ENCODE measurements around the gene MYOF. TPM values are rescaled to one million over a fixed set of nuclear protein-coding genes. Genes with fewer than 3 reads are reported as not detected.

Gene MYOF
- total and polyA plus RNA-seq, 9 of the 15 experiments (the other 6 are each of a cell fraction or from before 2014, with no cell fraction given), result 0.06 to 0.27 TPM; not detected in 7

DNA sequence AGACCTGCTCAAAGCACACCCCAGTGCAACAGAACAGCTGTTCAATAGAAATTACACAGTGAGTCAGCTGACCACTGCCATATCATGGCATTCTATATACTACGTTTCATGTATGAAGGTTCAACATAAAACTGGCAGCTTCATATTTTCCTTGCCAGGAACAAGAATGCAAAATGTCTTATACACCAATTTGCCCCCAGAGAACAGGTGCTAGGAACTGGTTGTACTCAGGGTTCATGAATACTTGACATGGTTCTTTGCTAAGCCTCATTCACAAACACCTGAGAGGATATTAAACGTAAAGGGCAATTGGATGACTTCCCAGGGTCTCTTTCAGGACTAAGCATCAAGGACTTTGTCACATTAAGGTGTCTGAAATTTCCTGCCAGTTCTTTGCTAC, 6.9 kb downstream of the MYOF start:
- in situ Hi-C loops (cut with MboI), result no loop called here
- H3K9ac ChIP-seq (ENCODE audit: insufficient read depth in 1 of 2, low read depth in 2 of 2, low read length in 2 of 2), result no peak overlapping the region
- H3K9me1 ChIP-seq (ENCODE audit: control insufficient read depth, insufficient read depth, low read length), result no peaks in the 10 kb centered on the region
- no peak overlapping the region for H3K4me2 ChIP-seq (ENCODE audit: insufficient read depth, low read length)
- no peak for FAIRE-seq
- H4K20me1 ChIP-seq (replicated peaks; ENCODE audit: control insufficient read depth, insufficient read depth, low read length), result no peaks in the 10 kb centered on the region
- H3K4me3 ChIP-seq, result no peak overlapping the region
- H3K27ac ChIP-seq (ENCODE audit: extremely low read depth, low read depth, low read length), result no peak overlapping the region
- no peak for ATAC-seq
- no peak for DNase-seq (ENCODE audit: extremely low read depth in 1 of 4, low spot score in 3 of 4)
- ChIA-PET POLR2A (no interaction called here), CTCF (ENCODE audit: low intra/inter-chr PET ratio) (no interaction called here)
- no peak overlapping the region for H2AFZ ChIP-seq (ENCODE audit: low read depth, low read length)
- H3K4me1 ChIP-seq (replicated peaks in 1 of 2; ENCODE audit: control insufficient read depth in 2 of 2, insufficient read depth in 2 of 2, low read length in 2 of 2), result no peaks in the 10 kb centered on the region
- peaks cover 0 to 5% of the 10 kb centered on the region in 2 experiments; a peak in 2 of 5 replicates for H3K27me3 ChIP-seq (ENCODE audit: control insufficient read depth in 2 of 2, insufficient read depth in 2 of 2, low read length in 2 of 2)
- H3K79me2 ChIP-seq (ENCODE audit: control insufficient read depth, insufficient read depth, low read length), result no peaks in the 10 kb centered on the region
- WGBS (ENCODE audit: insufficient coverage, low coverage, missing lambda C conversion rate), result 4% methylated on average over 2 of the region's 2 CpGs
- no TSS peak for BruUV-seq (replicated peaks)
- TF ChIP-seq KAT8 (IDR thresholded peaks at IDR 0.05; ENCODE audit: low read depth), result no peak
- no peaks in the 10 kb centered on the region for H3K36me3 ChIP-seq (ENCODE audit: control insufficient read depth, insufficient read depth, low read length)
- intact Hi-C loops (cut with micrococcal nuclease), result no loop called here
- no peaks in the 10 kb centered on the region for H3K9me3 ChIP-seq (replicated peaks; ENCODE audit: control insufficient read depth, insufficient read depth, low read depth, low read length)

DNA sequence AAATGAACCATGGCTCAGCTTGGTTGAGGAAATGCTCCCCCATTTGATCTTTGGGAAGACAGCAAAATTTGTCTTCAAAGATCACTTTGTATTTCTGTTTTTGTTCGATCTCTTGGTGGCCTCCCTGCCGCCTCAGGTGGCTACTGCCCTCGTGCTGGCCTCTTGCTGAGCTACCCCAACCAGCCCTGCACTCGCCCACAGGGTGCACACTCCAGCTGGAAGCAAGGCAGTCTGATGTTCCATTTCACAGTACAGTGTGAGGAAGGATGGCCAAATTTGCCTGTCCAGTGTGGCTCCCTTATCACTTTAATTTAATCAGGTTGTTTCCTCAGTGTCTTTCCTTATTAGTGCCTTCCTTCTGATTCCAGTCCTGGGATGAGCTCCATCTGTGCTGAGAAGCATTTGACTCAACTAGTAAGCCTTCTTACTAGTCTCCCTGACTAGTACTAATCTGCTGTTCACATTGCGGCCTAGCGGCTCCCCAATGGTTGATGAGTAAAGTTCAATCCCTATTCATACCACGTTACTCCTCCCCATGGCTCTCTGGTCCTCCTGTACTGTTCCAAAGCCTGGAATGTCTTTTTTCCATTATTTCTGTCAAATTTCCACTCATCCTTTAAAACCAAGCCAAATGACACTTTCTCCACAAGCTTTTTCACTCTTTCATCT, 8.2 kb downstream of the MYOF start:
- no TSS peak for BruUV-seq (replicated peaks)
- H3K79me2 ChIP-seq (ENCODE audit: control insufficient read depth, insufficient read depth, low read length), result no peaks in the 10 kb centered on the region
- POLR2A ChIA-PET, result interaction anchor here (0.9 kb wide), 1 partner anchor 151 kb away, joined by 3 read pairs; no protein-coding TSS in a partner anchor

More for the DNA sequence above, 8.2 kb downstream of the MYOF start:
- Histone ChIP-seq H3K4me1 (replicated peaks in 1 of 2; ENCODE audit: control insufficient read depth in 2 of 2, insufficient read depth in 2 of 2, low read length in 2 of 2) (no peaks in the 10 kb centered on the region), H3K9ac (ENCODE audit: insufficient read depth in 1 of 2, low read depth in 2 of 2, low read length in 2 of 2) (no peak overlapping the region), H3K27me3 (ENCODE audit: control insufficient read depth in 2 of 2, insufficient read depth in 2 of 2, low read length in 2 of 2) (no peaks in the 10 kb centered on the region; a peak in 1 of 5 replicates), H3K27ac (ENCODE audit: extremely low read depth, low read depth, low read length) (no peak overlapping the region), H3K9me1 (ENCODE audit: control insufficient read depth, insufficient read depth, low read length) (no peaks in the 10 kb centered on the region), H3K36me3 (ENCODE audit: control insufficient read depth, insufficient read depth, low read length) (no peaks in the 10 kb centered on the region), H3K9me3 (replicated peaks; ENCODE audit: control insufficient read depth, insufficient read depth, low read depth, low read length) (no peaks in the 10 kb centered on the region), H3K4me2 (ENCODE audit: insufficient read depth, low read length) (no peak overlapping the region), H2AFZ (ENCODE audit: low read depth, low read length) (no peak overlapping the region), H3K4me3 (no peak overlapping the region), H4K20me1 (replicated peaks; ENCODE audit: control insufficient read depth, insufficient read depth, low read length) (no peaks in the 10 kb centered on the region)
- WGBS (ENCODE audit: insufficient coverage, low coverage, missing lambda C conversion rate), result 1% methylated on average over 7 of the region's 7 CpGs
- ATAC-seq, result no peak
- intact Hi-C loops (cut with micrococcal nuclease) (no loop called here), in situ Hi-C loops (cut with MboI) (no loop called here)
- TF ChIP-seq HDAC1 (IDR thresholded peaks at IDR 0.05) (no peak), XRCC5 (IDR thresholded peaks at IDR 0.05; ENCODE audit: low read depth, low read length) (no peak), PML (IDR thresholded peaks at IDR 0.05; ENCODE audit: low read length) (no peak)
- TF ChIP-seq, protein P1, sequence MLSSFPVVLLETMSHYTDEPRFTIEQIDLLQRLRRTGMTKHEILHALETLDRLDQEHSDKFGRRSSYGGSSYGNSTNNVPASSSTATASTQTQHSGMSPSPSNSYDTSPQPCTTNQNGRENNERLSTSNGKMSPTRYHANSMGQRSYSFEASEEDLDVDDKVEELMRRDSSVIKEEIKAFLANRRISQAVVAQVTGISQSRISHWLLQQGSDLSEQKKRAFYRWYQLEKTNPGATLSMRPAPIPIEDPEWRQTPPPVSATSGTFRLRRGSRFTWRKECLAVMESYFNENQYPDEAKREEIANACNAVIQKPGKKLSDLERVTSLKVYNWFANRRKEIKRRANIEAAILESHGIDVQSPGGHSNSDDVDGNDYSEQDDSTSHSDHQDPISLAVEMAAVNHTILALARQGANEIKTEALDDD (IDR thresholded peaks at IDR 0.05), result peak; percentile 44; the same call in 1 of the 2 replicates
- no peak for FAIRE-seq
- no peak for DNase-seq (ENCODE audit: extremely low read depth in 1 of 4, low spot score in 3 of 4)
- CTCF ChIA-PET (ENCODE audit: low intra/inter-chr PET ratio), result no interaction called here

Data from K562 (cell line).